Stimulated activated memory B cell treated with anti-CD40 and anti-IgM and Interleukin-4, amounts not matched to agents 10 μg/mL and 1 μg/mL and 100 μg/mL, for 72 hours (primary cell): Measurements from ENCODE around the gene CLEC20A.

ENCODE experiments used
- ATAC-seq: fragments of 150-1000 bp; cut with Tn5 transposase; 2 replicates; pipeline ENCODE4 v1.10.0; 2021
- H3K27ac Mint-ChIP-seq: one replicate; pipeline ENCODE4 v1.8.0; 2022; ENCODE audit warnings: mild to moderate bottlenecking, mixed read lengths
- H3K27me3 Mint-ChIP-seq: one replicate; pipeline ENCODE4 v1.8.0; 2022; ENCODE audit warnings: mixed read lengths
- H3K36me3 Mint-ChIP-seq: one replicate; pipeline ENCODE4 v1.8.0; 2022; ENCODE audit warnings: mixed read lengths
- H3K4me1 Mint-ChIP-seq: one replicate; pipeline ENCODE4 v1.8.0; 2022; ENCODE audit warnings: mixed read lengths
- H3K4me3 Mint-ChIP-seq: one replicate; pipeline ENCODE4 v1.8.0; 2022; ENCODE audit warnings: mild to moderate bottlenecking, moderate library complexity, mixed read lengths
- H3K9me3 Mint-ChIP-seq: one replicate; pipeline ENCODE4 v1.8.0; 2022; ENCODE audit warnings: mixed read lengths

CLEC20A gene

GRCh38 chr1:178477841-178478240, 18.9 kb downstream of the CLEC20A start:
- no peak for ATAC-seq
- no peaks in the 10 kb centered on the region for H3K4me1 Mint-ChIP-seq
- no peak overlapping the region for H3K4me3 Mint-ChIP-seq
- H3K27me3 Mint-ChIP-seq: no peaks in the 10 kb centered on the region
- no peak overlapping the region for H3K27ac Mint-ChIP-seq
- no peaks in the 10 kb centered on the region for H3K9me3 Mint-ChIP-seq
- no peaks in the 10 kb centered on the region for H3K36me3 Mint-ChIP-seq

DNA sequence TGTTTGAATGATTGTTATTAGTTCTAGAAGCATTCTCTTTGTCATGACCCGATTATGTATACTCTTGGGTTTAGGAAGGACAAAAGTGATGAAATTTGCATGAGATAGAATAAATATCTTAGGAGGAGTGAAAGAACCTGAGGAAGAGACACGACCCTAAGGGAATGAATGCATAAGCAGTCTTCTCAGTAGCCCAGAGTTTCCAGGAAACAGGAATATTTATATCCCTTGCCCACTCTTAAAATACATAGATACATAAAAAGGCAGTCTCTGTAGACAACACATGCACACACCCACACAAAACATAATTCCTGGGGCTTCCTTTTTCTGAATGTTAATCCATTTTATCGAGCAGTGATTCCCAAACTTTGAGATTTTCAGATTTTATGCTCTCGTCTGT, 19.4 kb downstream of the CLEC20A start:
- H3K4me3 Mint-ChIP-seq: no peak overlapping the region
- no peaks in the 10 kb centered on the region for H3K9me3 Mint-ChIP-seq
- H3K36me3 Mint-ChIP-seq: no peaks in the 10 kb centered on the region
- H3K27me3 Mint-ChIP-seq: no peaks in the 10 kb centered on the region
- ATAC-seq: no peak
- peaks cover 3% of the 10 kb centered on the region for H3K4me1 Mint-ChIP-seq
- no peak overlapping the region for H3K27ac Mint-ChIP-seq

- Mint-ChIP-seq H3K27ac (no peak overlapping the region), H3K9me3 (no peaks in the 10 kb centered on the region), H3K27me3 (no peaks in the 10 kb centered on the region), H3K36me3 (no peaks in the 10 kb centered on the region), H3K4me1 (peaks cover 6% of the 10 kb centered on the region), H3K4me3 (no peak overlapping the region)
- no peak for ATAC-seq
Measured at GRCh38 chr1:178472531-178472930, 24.2 kb downstream of the CLEC20A start.

GRCh38 chr1:178470411-178470960, 26.3 kb downstream of the CLEC20A start:
- Mint-ChIP-seq H3K36me3 (no peaks in the 10 kb centered on the region), H3K27ac (no peak overlapping the region), H3K27me3 (no peaks in the 10 kb centered on the region), H3K9me3 (no peaks in the 10 kb centered on the region), H3K4me3 (no peak overlapping the region), H3K4me1 (peaks cover 6% of the 10 kb centered on the region)
- ATAC-seq: no peak

GRCh38 chr1:178467837-178468236, 28.9 kb downstream of the CLEC20A start:
- Mint-ChIP-seq H3K9me3 (no peaks in the 10 kb centered on the region), H3K4me1 (peaks cover 6% of the 10 kb centered on the region), H3K36me3 (no peaks in the 10 kb centered on the region), H3K27ac (no peak overlapping the region), H3K27me3 (no peaks in the 10 kb centered on the region), H3K4me3 (no peak overlapping the region)
- no peak for ATAC-seq

- no peaks in the 10 kb centered on the region for H3K36me3 Mint-ChIP-seq
- no peaks in the 10 kb centered on the region for H3K27me3 Mint-ChIP-seq
- no peak overlapping the region for H3K4me3 Mint-ChIP-seq
- ATAC-seq: no peak
- H3K9me3 Mint-ChIP-seq: no peaks in the 10 kb centered on the region
- H3K27ac Mint-ChIP-seq: no peak overlapping the region
- no peaks in the 10 kb centered on the region for H3K4me1 Mint-ChIP-seq
Measured at GRCh38 chr1:178465011-178465410, 31.8 kb downstream of the CLEC20A start.

- no peaks in the 10 kb centered on the region for H3K4me1 Mint-ChIP-seq
- H3K4me3 Mint-ChIP-seq: no peak overlapping the region
- ATAC-seq: no peak
- H3K9me3 Mint-ChIP-seq: no peaks in the 10 kb centered on the region
- H3K36me3 Mint-ChIP-seq: no peaks in the 10 kb centered on the region
- H3K27me3 Mint-ChIP-seq: no peaks in the 10 kb centered on the region
- H3K27ac Mint-ChIP-seq: no peak overlapping the region
Measured at GRCh38 chr1:178464566-178464965, 32.2 kb downstream of the CLEC20A start.

DNA sequence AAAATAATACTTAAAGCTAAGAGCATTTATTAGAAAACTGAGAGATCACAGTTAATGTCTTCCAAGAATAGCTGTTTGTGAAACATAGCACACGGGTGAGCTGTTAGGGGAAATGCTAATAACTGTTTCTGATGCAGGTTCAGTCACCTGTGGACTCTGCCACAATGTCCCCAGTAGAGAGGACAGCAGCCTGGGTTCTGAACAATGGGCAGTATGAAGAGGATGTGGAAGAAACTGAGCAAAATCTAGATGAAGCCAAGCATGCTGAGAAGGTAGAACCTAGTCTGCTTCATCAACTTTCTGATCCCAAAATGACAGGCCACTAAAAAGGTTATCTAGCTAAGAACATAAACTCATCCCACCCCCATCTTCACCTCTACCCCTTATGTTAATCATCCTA, 32.6 kb downstream of the CLEC20A start:
- H3K36me3 Mint-ChIP-seq: no peaks in the 10 kb centered on the region

DNA sequence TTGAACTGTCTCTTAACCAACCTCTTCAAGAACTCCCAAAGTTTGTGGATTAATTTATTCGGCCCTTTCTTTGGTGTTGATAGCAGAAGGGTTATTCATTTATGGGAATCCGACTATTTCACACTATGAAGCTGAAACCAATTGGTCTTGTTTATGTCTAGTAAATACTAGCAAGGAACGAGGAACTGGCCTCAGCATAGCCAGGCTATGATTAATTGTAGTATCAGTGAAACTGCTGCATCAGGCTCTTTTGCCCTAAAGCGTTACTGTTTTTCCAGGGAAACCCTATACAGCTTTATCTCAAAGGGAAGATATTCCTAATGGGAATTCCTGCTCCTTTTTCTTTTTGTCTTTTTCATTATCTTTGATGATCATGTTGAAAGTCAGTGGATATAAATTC, 35.1 kb downstream of the CLEC20A start:
- H3K27me3 Mint-ChIP-seq: no peaks in the 10 kb centered on the region
- H3K36me3 Mint-ChIP-seq: no peaks in the 10 kb centered on the region
- H3K4me3 Mint-ChIP-seq: no peak overlapping the region
- H3K9me3 Mint-ChIP-seq: no peaks in the 10 kb centered on the region
- no peaks in the 10 kb centered on the region for H3K4me1 Mint-ChIP-seq
- ATAC-seq: no peak
- no peak overlapping the region for H3K27ac Mint-ChIP-seq

More for the DNA sequence above, 32.6 kb downstream of the CLEC20A start:
- Mint-ChIP-seq H3K27me3 (no peaks in the 10 kb centered on the region), H3K9me3 (no peaks in the 10 kb centered on the region), H3K4me1 (no peaks in the 10 kb centered on the region), H3K4me3 (no peak overlapping the region), H3K27ac (no peak overlapping the region)
- ATAC-seq: peak; percentile 48

DNA sequence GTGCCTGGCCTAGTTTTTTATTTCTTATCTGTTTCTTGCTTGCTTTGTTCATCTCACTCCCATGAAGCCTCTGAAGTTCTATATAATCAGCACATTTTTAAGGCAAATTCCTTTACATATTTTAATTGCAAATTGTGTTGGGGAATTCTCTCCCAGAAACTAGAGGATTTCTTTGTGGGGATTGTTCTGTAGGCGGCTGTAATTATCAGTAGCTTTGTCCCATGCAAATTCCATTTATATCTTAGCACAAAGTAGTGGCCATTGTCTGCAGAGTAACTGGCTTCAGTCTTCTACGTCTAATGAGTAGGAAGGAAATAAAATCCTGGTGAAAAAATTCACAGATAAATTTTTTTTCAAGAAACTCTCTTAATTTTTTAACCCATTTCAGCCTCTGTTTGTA, 35.7 kb downstream of the CLEC20A start:
- no peaks in the 10 kb centered on the region for H3K9me3 Mint-ChIP-seq
- H3K27ac Mint-ChIP-seq: no peak overlapping the region
- H3K36me3 Mint-ChIP-seq: no peaks in the 10 kb centered on the region
- no peak for ATAC-seq
- H3K4me1 Mint-ChIP-seq: no peaks in the 10 kb centered on the region
- no peaks in the 10 kb centered on the region for H3K27me3 Mint-ChIP-seq
- no peak overlapping the region for H3K4me3 Mint-ChIP-seq

DNA sequence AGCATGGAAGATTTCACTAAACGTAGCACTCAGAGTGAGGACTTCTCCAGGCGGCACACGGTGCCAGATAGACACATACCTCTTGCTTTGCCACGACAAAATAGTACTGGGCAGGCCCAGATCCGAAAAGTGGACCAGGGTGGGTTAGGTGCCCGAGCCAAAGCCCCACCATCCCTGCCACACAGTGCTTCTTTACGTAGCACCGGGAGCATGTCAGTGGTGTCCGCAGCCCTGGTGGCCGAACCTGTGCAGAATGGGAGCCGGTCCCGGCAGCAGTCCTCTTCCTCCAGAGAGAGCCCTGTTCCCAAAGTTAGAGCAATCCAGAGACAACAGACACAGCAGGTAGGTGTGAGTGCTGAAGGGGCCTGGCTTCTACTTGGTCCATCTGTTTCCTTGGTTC, 38.6 kb downstream of the CLEC20A start:
- H3K36me3 Mint-ChIP-seq: no peaks in the 10 kb centered on the region

GRCh38 chr1:178457651-178458050, 39.1 kb downstream of the CLEC20A start:
- Mint-ChIP-seq H3K9me3 (no peaks in the 10 kb centered on the region), H3K4me1 (no peaks in the 10 kb centered on the region), H3K27ac (no peak overlapping the region), H3K4me3 (no peak overlapping the region), H3K27me3 (no peaks in the 10 kb centered on the region), H3K36me3 (no peaks in the 10 kb centered on the region)
- no peak for ATAC-seq

More for the DNA sequence above, 38.6 kb downstream of the CLEC20A start:
- Mint-ChIP-seq H3K27me3 (no peaks in the 10 kb centered on the region), H3K9me3 (no peaks in the 10 kb centered on the region), H3K27ac (no peak overlapping the region), H3K4me3 (no peak overlapping the region), H3K4me1 (no peaks in the 10 kb centered on the region)
- ATAC-seq: peak; percentile 27

GRCh38 chr1:178456472-178456871, 40.3 kb downstream of the CLEC20A start:
- Mint-ChIP-seq H3K27ac (no peak overlapping the region), H3K36me3 (no peaks in the 10 kb centered on the region), H3K4me3 (no peak overlapping the region), H3K27me3 (no peaks in the 10 kb centered on the region), H3K9me3 (no peaks in the 10 kb centered on the region), H3K4me1 (no peaks in the 10 kb centered on the region)
- no peak for ATAC-seq

DNA sequence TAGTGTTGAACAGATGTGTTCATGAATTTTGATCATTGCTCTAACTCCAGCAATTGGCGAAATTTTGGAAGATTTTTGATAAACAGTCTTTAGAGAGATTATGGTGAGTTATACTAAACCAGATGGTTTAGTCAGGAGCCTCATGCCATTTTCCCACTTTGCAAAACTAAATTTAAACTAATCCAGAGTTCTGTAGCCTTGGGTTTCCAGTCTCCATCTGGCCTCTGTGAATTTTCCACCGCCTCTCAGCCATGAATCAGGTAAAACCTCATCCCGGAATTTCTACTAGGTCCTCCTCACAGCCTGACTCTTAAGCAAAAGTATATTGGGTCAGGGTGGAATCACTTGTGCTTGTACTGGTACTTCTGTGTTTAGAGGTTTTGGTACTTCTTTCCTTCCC, 44.8 kb downstream of the CLEC20A start:
- H3K9me3 Mint-ChIP-seq: no peaks in the 10 kb centered on the region
- H3K27me3 Mint-ChIP-seq: no peaks in the 10 kb centered on the region
- H3K4me1 Mint-ChIP-seq: no peaks in the 10 kb centered on the region
- no peak for ATAC-seq
- no peak overlapping the region for H3K4me3 Mint-ChIP-seq
- H3K27ac Mint-ChIP-seq: no peak overlapping the region
- no peaks in the 10 kb centered on the region for H3K36me3 Mint-ChIP-seq

DNA sequence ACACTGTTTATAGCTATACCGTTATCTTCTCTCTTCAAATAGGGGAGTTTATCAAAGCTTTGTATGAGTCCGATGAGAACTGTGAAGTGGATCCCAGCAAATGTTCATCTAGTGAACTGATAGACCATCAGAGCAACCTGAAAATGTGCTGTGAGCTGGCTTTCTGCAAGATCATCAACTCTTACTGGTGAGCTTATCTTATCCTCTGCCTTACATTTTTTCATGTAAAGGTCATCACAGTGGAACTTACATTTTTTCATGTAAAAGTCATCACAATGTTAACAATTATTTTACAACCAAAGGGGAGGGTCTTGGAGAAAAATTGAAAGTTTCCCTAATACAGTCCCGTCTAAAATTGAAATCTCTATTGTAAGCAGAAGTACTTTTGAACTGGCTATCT, 45.2 kb downstream of the CLEC20A start:
- Mint-ChIP-seq H3K36me3 (no peaks in the 10 kb centered on the region), H3K9me3 (no peaks in the 10 kb centered on the region), H3K4me3 (no peak overlapping the region), H3K27ac (no peak overlapping the region), H3K4me1 (no peaks in the 10 kb centered on the region), H3K27me3 (no peaks in the 10 kb centered on the region)
- ATAC-seq: no peak

DNA sequence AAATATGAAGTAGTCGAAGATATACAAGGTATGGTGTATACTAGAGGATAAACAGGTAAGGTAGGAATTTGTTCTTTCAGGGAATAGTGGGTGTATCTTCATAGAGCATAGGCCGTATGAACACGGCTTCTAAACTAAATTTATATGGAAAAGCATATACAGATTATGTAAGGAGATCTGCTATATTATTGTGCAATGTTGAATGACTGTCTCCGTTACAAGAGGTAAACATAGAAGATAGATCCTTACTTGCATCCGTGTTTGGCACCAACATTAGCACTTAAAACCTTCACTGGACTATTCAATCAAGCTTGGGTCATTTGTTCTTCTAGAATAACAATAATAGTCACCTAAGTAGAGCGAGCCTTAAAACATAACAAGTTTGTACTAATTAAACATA, 45.9 kb downstream of the CLEC20A start:
- no peaks in the 10 kb centered on the region for H3K27me3 Mint-ChIP-seq
- H3K27ac Mint-ChIP-seq: no peak overlapping the region
- H3K36me3 Mint-ChIP-seq: no peaks in the 10 kb centered on the region
- no peak for ATAC-seq
- no peaks in the 10 kb centered on the region for H3K4me1 Mint-ChIP-seq
- no peak overlapping the region for H3K4me3 Mint-ChIP-seq
- no peaks in the 10 kb centered on the region for H3K9me3 Mint-ChIP-seq

- Mint-ChIP-seq H3K36me3 (peaks cover 5% of the 10 kb centered on the region), H3K4me3 (no peak overlapping the region), H3K27ac (no peak overlapping the region), H3K4me1 (no peaks in the 10 kb centered on the region), H3K9me3 (peaks cover 3% of the 10 kb centered on the region), H3K27me3 (peaks cover 36% of the 10 kb centered on the region)
- no peak for ATAC-seq
Measured at GRCh38 chr1:178442925-178443324, 53.8 kb downstream of the CLEC20A start.
